ENCODE measurements around the gene FLNB.

FLNB gene

DNA sequence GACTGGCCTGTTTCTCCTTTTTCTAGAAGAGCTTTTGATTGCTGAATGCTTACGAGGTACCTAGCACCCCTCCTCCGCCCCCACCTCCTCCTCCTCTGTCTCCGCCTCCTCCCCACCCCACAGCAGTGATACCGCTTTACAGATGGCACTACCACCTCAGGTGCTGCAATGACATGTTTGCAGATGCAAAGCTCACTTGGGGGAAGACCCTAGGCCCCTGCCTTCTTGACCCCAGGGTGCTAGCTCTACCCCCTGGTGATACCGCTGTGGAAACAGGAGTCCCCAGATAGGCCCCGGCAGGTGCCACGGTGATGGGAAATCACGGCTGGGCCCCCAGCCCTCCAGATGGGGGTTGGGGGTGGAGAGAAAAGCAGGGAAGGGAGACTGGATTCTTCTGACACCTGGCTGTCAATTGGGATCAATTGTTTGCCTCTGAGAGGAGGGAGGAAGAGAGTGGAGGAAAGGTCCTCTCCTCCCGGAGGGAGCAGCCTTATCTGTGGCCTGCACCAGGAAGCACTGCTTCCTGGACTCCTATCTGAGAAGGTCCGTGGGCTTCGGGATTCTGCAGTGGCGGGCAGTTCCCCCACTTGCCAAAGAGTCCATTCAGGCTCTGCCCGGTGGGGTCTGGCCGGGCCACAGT is 164.9 kb downstream of the FLNB start:
- no peak for DNase-seq

GRCh38 chr3:58173669-58174398 is 165.6 kb downstream of the FLNB start:
- no peak for DNase-seq

- DNase-seq: no peak
Observed at GRCh38 chr3:58175187-58175436, 166.9 kb downstream of the FLNB start.

- no peak for DNase-seq
Observed at GRCh38 chr3:58175437-58176184, 167.4 kb downstream of the FLNB start.

DNA sequence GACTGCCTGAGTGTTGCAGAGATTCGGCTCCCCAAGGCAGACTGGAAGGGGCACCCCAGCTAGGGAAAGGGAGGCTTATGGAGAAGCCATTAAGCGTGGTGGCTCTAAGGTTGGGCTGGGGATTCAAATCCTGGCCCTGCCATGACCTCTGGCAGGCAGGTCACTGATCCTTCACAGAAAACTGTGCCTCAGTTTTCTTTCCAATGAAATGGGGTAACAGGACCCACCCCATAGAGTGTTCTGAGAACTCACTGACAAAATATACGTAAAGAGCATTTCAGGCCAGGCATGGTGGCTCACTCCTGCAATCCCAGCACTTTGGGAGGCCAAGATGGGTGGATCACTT is 167.9 kb downstream of the FLNB start:
- DNase-seq: no peak

GRCh38 chr3:58176827-58177489 is 168.7 kb downstream of the FLNB start:
- DNase-seq: no peak

- peak; percentile 93 for DNase-seq
Observed at GRCh38 chr3:58177747-58178527, 169.7 kb downstream of the FLNB start.

GRCh38 chr3:58178528-58179234 is 170.5 kb downstream of the FLNB start:
- no peak for DNase-seq

DNA sequence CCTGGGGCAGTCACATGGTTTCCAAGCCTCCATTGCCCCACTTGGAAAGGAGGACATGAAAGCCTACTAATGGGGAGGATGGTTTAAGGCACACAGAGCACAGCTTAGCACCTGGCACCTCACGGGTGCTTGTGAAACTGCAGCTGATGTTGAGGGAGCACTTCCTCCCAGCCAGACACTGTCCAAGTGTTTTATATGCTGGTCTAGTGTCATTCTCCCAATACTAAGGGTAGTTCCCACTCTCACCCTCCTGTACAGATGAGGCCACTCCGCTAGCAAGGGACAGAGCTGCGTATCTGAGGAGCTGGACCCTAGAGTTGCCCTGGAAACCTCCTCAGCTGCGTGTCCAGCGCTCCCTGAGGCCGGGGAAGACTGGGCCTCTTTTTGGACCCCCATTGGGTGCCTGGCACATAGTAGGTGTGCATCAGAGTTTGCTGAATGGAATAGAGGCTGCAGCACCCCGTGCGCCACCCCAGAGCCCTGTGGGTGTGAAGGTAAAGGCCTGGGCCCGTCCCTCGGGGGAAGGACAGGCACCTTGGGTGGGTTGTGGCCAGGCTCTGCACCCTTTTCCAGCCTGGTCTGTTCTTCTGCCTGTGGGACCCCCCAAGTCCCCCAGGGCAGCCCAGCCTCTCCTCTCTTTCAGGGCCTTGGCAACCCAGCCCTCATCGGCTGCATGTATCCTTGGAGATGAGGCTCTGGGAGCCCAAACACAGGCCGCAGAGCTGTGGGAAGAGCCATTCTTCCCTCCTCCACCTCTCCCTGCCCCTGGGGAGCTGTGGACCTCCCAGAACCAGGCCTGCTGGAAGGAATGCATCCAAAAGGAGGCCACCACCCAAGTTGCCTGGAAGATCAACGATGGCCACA is 171.2 kb downstream of the FLNB start:
- DNase-seq: no peak

- DNase-seq: no peak
Observed at GRCh38 chr3:58180099-58180880, 172.1 kb downstream of the FLNB start.

DNA sequence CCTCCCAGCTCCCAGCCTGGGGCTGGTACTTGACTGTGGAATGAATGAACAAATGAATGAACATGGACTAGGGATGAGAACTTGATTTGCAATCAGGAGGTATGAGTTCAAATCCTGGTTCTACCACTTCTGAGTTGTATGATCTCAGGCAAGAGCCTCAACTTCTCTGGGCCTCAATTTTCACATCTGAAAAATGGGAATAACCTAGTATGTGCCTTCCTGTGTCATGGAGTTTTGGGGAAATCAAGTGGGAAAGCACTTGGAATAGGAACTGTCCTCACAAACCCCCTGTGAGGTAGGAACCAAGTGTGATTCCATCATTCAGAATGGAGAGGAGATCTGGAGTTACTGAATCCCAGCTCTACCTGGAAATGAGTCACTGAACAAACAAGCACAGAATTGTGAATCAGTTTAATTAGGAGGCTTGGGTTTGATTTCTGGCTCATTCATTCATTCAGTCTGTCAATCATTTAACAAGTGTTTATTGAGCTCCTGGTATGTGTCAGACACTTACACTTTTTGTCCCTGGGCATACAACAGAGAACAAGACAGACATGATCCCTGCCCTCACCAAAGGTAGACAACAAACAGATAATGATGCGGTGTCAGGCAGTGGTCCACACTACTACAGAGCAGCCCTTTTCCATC is 172.8 kb downstream of the FLNB start:
- DNase-seq: no peak

GRCh38 chr3:58183221-58183620 is 175.0 kb downstream of the FLNB start:
- DNase-seq: no peak

DNA sequence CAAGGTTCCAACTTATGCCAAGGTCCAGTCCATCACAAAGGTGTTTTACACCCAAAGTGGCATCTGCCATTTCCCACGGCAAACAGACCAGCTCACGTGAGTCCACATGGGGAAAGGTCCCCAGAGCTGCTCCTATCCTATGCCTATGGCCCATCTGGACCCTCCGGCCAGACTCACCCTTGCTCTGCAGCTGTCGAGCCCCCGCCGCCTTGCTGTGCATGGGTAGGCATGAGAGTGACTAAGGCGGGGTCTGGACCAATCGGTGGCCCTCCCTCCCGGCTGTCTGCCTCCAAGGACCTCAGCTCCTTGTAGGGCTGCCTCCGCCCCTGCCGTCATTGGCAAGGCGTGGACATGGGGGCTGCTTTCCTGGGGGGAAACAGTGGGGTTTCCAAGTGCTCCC is 175.7 kb downstream of the FLNB start:
- DNase-seq: no peak

DNA sequence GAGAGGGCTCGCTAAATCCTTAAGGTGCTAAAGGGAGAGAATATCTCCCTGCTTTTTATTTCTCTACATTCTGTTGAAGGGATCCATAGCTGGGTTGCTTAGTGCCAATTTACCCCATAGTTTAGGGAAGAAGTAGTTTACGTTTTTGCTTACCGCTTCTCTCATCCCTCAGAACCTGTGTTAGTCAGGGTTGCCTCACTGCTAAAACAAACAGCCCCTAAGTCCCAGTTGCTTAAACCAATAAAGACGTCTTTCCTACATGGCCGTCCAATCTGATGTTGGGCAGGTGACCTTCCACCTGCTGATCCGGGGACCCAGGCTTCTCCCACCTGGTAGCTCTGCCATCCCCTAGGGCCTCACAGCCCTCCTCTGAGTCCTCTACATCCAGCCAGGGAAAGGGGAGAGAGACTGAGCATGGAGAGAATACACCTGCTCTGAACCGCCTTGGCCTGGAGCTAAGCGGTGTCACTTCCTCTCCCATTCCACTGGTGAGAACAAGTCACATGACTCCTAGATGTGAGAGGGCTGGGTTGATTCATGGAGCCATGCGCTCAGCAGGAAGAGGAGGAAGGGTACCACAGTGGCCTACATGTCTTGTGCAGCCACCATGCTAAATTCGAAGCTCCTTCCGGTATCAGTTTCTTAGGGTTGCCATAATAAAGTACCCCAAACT is 176.2 kb downstream of the FLNB start:
- DNase-seq: no peak

GRCh38 chr3:58184982-58185360 is 176.7 kb downstream of the FLNB start:
- no peak for DNase-seq

- no peak for DNase-seq
Observed at GRCh38 chr3:58188173-58188564, 179.9 kb downstream of the FLNB start.

GRCh38 chr3:58188921-58189451 is 180.8 kb downstream of the FLNB start:
- no peak for DNase-seq

DNA sequence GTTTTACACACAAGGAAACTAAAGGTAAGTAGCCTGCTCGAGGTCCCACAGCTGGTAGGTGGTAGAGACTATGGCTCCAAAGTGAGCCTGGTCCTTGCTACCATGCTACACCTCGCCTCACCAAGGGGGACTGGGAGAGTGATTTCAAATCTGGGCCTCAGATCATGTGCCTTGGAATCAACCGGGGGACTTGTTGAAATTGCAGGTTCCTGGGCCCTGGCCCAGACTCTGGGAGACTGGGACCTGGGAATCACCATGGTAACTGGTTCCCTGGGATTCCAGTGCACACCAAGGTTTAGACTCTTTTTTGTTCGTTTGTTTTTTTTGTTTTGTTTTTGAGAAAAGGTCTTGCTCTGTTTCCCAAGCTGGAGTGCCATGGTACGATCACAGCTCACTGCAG is 181.5 kb downstream of the FLNB start:
- DNase-seq: no peak

DNA sequence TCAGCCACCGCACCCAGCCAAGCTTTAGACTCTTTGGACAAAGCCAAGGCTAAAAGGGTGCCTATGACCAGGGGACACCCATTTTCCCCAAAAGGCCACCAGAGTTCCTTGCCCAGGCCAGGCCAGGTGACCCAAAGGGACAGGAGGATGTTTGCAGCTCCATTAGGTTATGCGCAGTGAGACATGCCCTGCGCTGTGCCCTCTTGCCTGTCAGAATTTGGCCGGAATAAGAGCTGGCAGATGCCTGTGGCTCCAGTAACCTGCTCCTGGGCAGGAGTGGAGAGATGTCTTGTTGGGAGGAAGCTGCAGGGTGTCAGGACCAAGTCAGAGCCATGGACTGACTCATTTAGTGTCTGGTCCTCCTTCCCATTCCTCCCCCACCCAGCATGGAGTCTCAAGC is 182.1 kb downstream of the FLNB start:
- no peak for DNase-seq

Data from right hindlimb (tissue), 1 donor.